Neutrophil (primary cell): ENCODE results near the gene MN1.

Experiments used
- H3K27ac ChIP-seq: fragments of 200-600 bp; sonication (generic); 2 replicates; pipeline ENCODE4 v1.5.1; 2016; ENCODE audit warnings: mild to moderate bottlenecking, moderate library complexity
- H3K27me3 ChIP-seq: fragments of 200-600 bp; sonication (generic); 2 replicates; pipeline ENCODE4 v1.6.0; 2016; ENCODE audit warnings: mild to moderate bottlenecking
- H3K36me3 ChIP-seq: fragments of 200-600 bp; sonication (generic); 2 replicates; pipeline ENCODE4 v1.5.1; 2017
- H3K4me1 ChIP-seq, 2 experiments: fragments of 200-600 bp in 1 of 2; sonication (generic) in 1 of 2; 1 replicate in 1 of 2; 2 replicates in 1 of 2; pipeline versions ENCODE4 v1.5.1 to v1.6.1; 2013 to 2016; ENCODE audit warnings: low read depth in 1 of 2, low read length in 1 of 2, mild to moderate bottlenecking in 1 of 2, moderate library complexity in 1 of 2; ENCODE audit not compliant: control insufficient read depth in 1 of 2, insufficient read depth in 1 of 2
- H3K4me3 ChIP-seq, 2 experiments: fragments of 200-600 bp in 1 of 2; sonication (generic) in 1 of 2; 1 replicate in 1 of 2; 2 replicates in 1 of 2; pipeline ENCODE4 v1.5.1; 2013 to 2016; ENCODE audit warnings: low read depth in 1 of 2, low read length in 1 of 2, mild to moderate bottlenecking in 1 of 2, moderate library complexity in 1 of 2
- H3K9me3 ChIP-seq: fragments of 200-600 bp; sonication (generic); 2 replicates; pipeline ENCODE4 v1.5.1; 2016
- CTCF ChIP-seq: fragments of 200-600 bp; sonication (generic); IDR thresholded peaks from 2 replicates; pipeline ENCODE4 v1.5.1; 2016; ENCODE audit warnings: antibody characterized with exemption

MN1 gene

GRCh38 chr22:27718186-27719035, 83.1 kb downstream of the MN1 start:
- Histone ChIP-seq H3K4me3 (no peak overlapping the region), H3K4me1 (no peaks in the 10 kb centered on the region), H3K9me3 (no peaks in the 10 kb centered on the region), H3K36me3 (no peaks in the 10 kb centered on the region), H3K27ac (no peak overlapping the region), H3K27me3 (no peaks in the 10 kb centered on the region)
- TF ChIP-seq CTCF: no peak

- TF ChIP-seq CTCF: no peak
- Histone ChIP-seq H3K4me1 (no peaks in the 10 kb centered on the region), H3K4me3 (no peak overlapping the region), H3K36me3 (no peaks in the 10 kb centered on the region), H3K9me3 (no peaks in the 10 kb centered on the region), H3K27ac (no peak overlapping the region), H3K27me3 (no peaks in the 10 kb centered on the region)
Measured at GRCh38 chr22:27717094-27717493, 84.5 kb downstream of the MN1 start.

- H3K4me3 ChIP-seq: no peak overlapping the region
- TF ChIP-seq CTCF: no peak
- H3K27me3 ChIP-seq: no peaks in the 10 kb centered on the region
- no peaks in the 10 kb centered on the region for H3K9me3 ChIP-seq
- no peaks in the 10 kb centered on the region for H3K36me3 ChIP-seq
- no peaks in the 10 kb centered on the region for H3K4me1 ChIP-seq
- H3K27ac ChIP-seq: no peak overlapping the region
Measured at GRCh38 chr22:27716074-27716473, 85.5 kb downstream of the MN1 start.

GRCh38 chr22:27715106-27715505, 86.5 kb downstream of the MN1 start:
- Histone ChIP-seq H3K9me3 (no peaks in the 10 kb centered on the region), H3K36me3 (no peaks in the 10 kb centered on the region), H3K4me1 (no peaks in the 10 kb centered on the region), H3K27ac (no peak overlapping the region), H3K27me3 (no peaks in the 10 kb centered on the region), H3K4me3 (no peak overlapping the region)
- TF ChIP-seq CTCF: no peak

GRCh38 chr22:27714068-27714467, 87.5 kb downstream of the MN1 start:
- Histone ChIP-seq H3K27ac (no peak overlapping the region), H3K36me3 (no peaks in the 10 kb centered on the region), H3K4me1 (no peaks in the 10 kb centered on the region), H3K4me3 (no peak overlapping the region), H3K27me3 (no peaks in the 10 kb centered on the region), H3K9me3 (no peaks in the 10 kb centered on the region)
- no peak for TF ChIP-seq CTCF
